COLO668 (cell line): ENCODE measurements around the gene ZMYND19.
A peak's percentile ranks its signal among the peaks of the same experiment; 100 is the strongest.
"Not testable (repeated sequence)": the region's sequence is repeated elsewhere in the genome, so short reads cannot be mapped to it uniquely, and the experiment has no call there.

Experiments
- DNase-seq: peaks from one replicate; lab custom pipeline; 2025; ENCODE audit not compliant: unreplicated experiment; lab: John Stamatoyannopoulos, UW

The ZMYND19 gene

GRCh38 chr9:137590469-137591383 lies at the start of gene ZMYND19:
Gene ZMYND19, minus strand, starts transcription at chr9:137590512. Its CDS starts 249 bp downstream, at chr9:137590263.
- peak; percentile 95 for DNase-seq

DNA sequence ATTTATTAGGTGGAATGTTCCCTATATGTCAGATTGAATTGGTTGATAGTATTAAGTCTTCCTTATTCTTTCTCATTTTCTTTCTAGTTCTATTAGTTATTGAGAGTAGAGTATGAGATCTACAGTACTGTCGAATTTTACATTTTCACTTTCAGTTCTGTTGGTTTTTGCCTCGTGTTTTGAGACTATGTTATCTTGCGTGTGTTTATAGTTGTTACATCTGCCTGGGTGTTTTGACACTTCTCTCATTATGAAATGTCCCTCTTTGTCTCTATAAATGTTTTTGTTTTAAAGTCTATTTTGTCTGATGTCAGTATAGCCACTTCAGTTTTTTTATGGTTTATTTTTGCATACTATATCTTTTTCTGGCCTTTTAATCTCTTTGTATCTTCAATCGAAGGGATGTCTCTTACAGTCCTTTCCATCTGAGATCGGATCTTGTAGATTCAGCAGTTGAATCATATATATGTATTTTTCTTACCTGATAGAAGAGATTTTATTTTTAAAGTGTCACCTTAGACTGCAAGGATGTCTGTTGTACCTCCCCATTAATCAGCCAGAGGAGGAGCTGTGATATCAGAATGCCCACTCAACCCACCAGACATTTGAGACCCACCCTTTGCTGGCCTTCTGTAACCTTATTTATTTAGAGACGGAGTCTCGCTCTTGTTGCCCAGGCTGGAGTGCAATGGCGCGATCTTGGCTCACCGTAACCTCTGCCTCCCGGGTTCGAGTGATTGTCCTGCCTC lies 49.2 kb upstream of the ZMYND19 start:
- DNase-seq, result no peak

GRCh38 chr9:137638680-137639079 lies 48.4 kb upstream of the ZMYND19 start:
- no peak for DNase-seq

- no peak for DNase-seq
Observed at GRCh38 chr9:137634016-137634415, 43.7 kb upstream of the ZMYND19 start.

DNA sequence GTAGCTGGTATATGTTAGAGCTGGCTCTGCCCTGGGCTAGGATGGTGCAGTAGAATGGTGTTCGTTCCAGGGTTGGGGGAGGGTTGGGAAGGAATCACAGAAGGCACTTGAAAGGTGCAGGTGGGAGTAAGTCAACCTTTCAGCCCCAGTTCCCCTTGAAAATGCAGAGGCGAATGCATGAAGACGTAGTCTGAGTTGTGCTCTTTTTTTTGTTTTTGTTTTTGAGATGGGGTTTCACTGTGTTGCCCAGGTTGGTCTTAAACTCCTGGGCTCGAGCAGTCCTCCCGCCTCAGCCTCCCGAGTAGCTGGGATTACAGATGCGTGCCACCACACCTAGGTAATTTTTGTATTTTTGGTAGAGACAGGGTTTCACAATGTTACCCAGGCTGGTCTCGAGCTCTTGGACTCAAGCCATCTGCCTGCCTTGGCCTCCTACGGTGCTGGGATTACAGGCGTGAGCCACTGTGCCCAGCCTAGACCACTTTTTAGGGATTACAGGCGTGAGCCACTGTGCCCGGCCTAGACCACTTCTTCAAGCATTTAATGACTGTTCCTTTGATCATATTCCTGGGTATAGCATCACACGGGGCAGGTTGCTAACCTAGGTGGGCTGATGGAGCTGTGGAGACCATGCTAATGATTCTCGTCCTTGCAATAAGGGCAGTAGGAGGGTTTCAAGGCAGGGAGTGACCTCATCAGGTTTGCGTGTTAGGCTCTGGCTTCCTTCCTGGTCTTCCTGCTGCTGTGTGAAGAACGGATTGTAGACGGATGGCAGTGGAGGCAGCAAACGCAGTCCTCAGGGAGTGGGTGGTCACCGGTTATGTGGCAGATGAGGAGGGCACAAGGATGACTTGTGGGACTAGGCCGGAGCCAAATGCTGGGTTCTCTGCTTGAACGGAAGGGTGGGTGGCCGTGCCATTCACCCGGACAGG lies 42.2 kb upstream of the ZMYND19 start:
- no peak for DNase-seq

GRCh38 chr9:137631345-137632229 lies 41.3 kb upstream of the ZMYND19 start:
- no peak for DNase-seq

DNA sequence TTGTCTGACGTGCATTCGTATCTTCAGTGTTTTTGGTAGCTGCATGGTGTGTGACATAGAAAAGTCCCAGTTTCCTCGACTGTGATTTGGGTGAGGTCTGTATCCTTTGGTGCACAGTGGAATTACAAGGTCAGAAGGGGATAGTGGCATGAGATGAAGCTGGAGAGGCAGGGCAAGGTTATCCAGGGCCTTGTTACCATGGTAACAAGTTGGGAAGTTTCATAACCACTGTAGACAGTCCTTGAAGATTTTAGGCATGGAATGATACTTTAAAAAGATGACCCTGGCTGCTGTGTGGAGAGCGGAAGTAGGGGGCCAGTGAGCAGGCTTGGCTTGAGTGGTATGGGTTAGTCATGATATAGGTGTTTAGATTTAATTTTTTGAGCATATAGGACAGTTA lies 40.4 kb upstream of the ZMYND19 start:
- DNase-seq, result no peak

GRCh38 chr9:137630126-137630525 lies 39.8 kb upstream of the ZMYND19 start:
- no peak for DNase-seq

GRCh38 chr9:137627406-137627805 lies 37.1 kb upstream of the ZMYND19 start:
- not testable (repeated sequence) for DNase-seq

DNA sequence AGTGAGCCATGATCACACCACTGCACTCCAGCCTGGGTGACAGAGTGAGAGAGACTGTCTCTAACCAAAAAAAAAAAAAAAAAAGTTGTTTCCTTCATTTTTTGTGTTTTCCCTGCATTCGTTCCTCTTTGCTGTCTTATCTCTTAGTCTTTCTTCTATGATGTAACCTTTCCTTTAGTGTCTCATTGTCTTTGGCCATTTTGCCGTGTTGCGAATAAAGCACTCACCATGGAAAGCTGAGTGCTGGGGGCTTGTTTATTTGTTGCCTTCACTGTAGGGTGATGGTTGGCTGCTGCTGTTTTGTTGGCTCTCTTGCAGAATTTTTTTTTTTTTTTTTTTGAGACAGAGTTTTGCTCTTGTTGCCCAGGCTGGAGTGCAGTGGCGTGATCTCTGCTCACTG lies 36.2 kb upstream of the ZMYND19 start:
- DNase-seq, result no peak

DNA sequence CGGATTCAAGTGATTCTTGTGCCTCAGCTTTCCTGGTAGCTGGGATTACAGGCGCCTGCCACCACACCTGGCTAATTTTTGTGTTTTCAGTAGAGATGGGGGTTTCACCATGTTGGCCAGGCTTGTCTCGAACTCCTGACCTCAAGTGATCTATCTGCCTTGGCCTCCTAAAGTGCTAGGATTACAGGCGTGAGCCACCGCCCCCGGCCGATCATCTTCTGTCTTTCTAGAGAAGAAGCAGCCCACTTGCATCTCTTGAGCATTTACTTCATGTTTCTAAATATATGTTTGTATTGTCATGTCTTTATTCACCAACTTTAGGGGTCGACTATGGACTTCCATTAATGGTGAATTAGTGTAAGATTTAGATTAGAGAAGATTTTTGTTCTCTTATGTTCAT lies 31.9 kb upstream of the ZMYND19 start:
- not testable (repeated sequence) for DNase-seq

- DNase-seq, result no peak
Observed at GRCh38 chr9:137621131-137621757, 30.9 kb upstream of the ZMYND19 start.

- DNase-seq, result no peak
Observed at GRCh38 chr9:137620581-137620980, 30.3 kb upstream of the ZMYND19 start.

DNA sequence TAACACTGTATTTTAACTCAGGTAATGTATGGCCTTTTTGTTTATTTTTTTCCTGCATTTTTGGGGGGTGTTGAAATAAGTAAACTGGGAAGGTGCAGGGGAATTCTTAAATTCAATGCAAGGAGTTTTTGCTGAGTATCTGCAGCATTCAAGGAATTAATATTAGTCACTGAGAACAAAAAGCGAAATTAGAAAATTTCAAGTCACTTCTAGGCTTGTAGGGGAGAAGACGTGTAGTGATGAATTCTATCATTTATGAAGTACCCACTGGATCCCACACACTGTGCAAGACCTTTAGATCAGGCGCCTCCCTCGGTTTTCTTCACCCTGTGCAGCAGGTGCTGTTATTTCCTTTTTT lies 29.7 kb upstream of the ZMYND19 start:
- DNase-seq, result no peak

- DNase-seq, result peak; percentile 64
Observed at GRCh38 chr9:137619240-137620047, 29.1 kb upstream of the ZMYND19 start.

- peak; percentile 95 for DNase-seq
Observed at GRCh38 chr9:137618105-137619067, 28.1 kb upstream of the ZMYND19 start, which contains the start of gene EHMT1. Gene EHMT1, plus strand, starts transcription at chr9:137619005. Its CDS starts 24 bp downstream, at chr9:137619029.

DNA sequence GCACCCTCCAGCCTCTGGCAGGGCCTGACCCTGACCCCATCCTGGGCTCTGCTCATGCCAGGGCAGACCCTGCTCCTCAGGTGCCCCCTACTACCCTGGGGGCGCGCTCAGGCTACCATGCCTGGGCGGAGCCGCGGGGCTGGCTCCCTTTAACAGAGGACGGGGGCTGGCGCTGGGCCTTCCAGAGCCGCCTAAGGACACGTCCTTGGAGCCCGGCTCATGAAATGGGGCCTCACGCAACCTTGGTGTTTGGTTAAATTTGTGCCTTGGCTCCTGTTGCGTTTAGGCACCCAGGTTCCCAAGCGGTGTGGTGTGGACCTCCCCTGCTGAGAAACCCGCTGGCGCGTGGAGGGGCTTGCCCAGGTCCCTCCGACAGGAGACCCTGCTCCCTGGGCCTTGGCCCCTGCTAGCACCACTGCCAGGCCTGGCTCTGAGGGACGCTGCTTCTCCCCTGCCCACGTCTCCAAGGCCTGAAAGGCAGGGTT lies 25.1 kb upstream of the ZMYND19 start:
- DNase-seq, result no peak
